SK-N-SH (cell line): Measurements from ENCODE around the gene THADA. TPM values are rescaled to one million over a fixed set of nuclear protein-coding genes. Genes with fewer than 3 reads are reported as not detected.
A peak's percentile ranks its signal among the peaks of the same experiment; 100 is the strongest.

Experiments
- CTCF ChIA-PET: fragments of 300-600, 350-600 bp; formaldehyde crosslinking; extraction: SDS; loops from one replicate; lab custom pipeline; 2021; lab: Yijun Ruan, JAX
- POLR2A ChIA-PET: fragments of 350-600 bp; sonication (Branson Sonifier 250); formaldehyde crosslinking; extraction: SDS; loops from one replicate; lab custom pipeline; 2020; ENCODE audit warnings: antibody characterized with exemption, inconsistent platforms; lab: Yijun Ruan, JAX
- DNase-seq: peaks from one replicate; pipeline ENCODE4 v3.0.0; 2012
- H2AFZ ChIP-seq: fragments of 200-600 bp; sonication (generic); 2 replicates; pipeline ENCODE4 v1.8.1; 2016; ENCODE audit warnings: antibody characterized with exemption, mild to moderate bottlenecking, low read depth
- H3F3A ChIP-seq: fragments of 200-600 bp; sonication (generic); replicated peaks from 2 replicates; pipeline ENCODE3; 2016; ENCODE audit warnings: antibody characterized with exemption, mild to moderate bottlenecking; ENCODE audit not compliant: insufficient read depth
- H3K27ac ChIP-seq, 2 experiments: fragments of 200-500 bp in 1 of 2; fragments of 200-600 bp in 1 of 2; sonication (Bioruptor generic) in 1 of 2; sonication (generic), shearing (Covaris generic) in 1 of 2; 2 replicates each; pipeline versions ENCODE4 v1.5.1 to v1.6.1; 2014 to 2016; ENCODE audit warnings: low read depth in 2 of 2, inconsistent platforms in 1 of 2, low read length in 1 of 2, mild to moderate bottlenecking in 1 of 2, mixed read lengths in 1 of 2
- H3K27me3 ChIP-seq: fragments of 200-600 bp; sonication (generic), shearing (Covaris generic); 2 replicates; pipeline ENCODE4 v1.6.1; 2016; ENCODE audit warnings: mixed run types; ENCODE audit not compliant: insufficient read depth
- H3K36me3 ChIP-seq, 2 experiments: fragments of 200-500 bp in 1 of 2; fragments of 200-600 bp in 1 of 2; sonication (Bioruptor generic) in 1 of 2; sonication (generic) in 1 of 2; replicated peaks in 1 of 2; 2 replicates each; pipeline versions ENCODE3 to v1.5.1; 2014 to 2016; ENCODE audit warnings: low read length in 1 of 2, mild to moderate bottlenecking in 1 of 2; ENCODE audit not compliant: insufficient read depth in 2 of 2, control insufficient read depth in 1 of 2
- H3K4me1 ChIP-seq, 2 experiments: fragments of 200-500 bp in 1 of 2; fragments of 200-600 bp in 1 of 2; sonication (Bioruptor generic) in 1 of 2; sonication (generic), shearing (Covaris generic) in 1 of 2; 2 replicates each; pipeline versions ENCODE4 v1.5.1 to v1.6.1; 2014 to 2016; ENCODE audit warnings: low read depth in 1 of 2, low read length in 1 of 2, mixed run types in 1 of 2; ENCODE audit not compliant: insufficient read depth in 2 of 2, control insufficient read depth in 1 of 2
- H3K4me2 ChIP-seq: fragments of 200-600 bp; sonication (generic), shearing (Covaris generic); 2 replicates; pipeline ENCODE4 v1.6.1; 2017; ENCODE audit warnings: mixed run types
- H3K4me3 ChIP-seq, 2 experiments: fragments of 200-500 bp in 1 of 2; fragments of 200-600 bp in 1 of 2; sonication (Bioruptor generic) in 1 of 2; sonication (generic), shearing (Covaris generic) in 1 of 2; 2 replicates each; pipeline versions ENCODE4 v1.5.1 to v1.8.1; 2014 to 2016; ENCODE audit warnings: low read depth in 2 of 2, inconsistent platforms in 1 of 2, low read length in 1 of 2, mild to moderate bottlenecking in 1 of 2, mixed read lengths in 1 of 2, moderate library complexity in 1 of 2
- H3K79me2 ChIP-seq: fragments of 200-600 bp; sonication (generic); 2 replicates; pipeline ENCODE4 v1.8.1; 2017; ENCODE audit warnings: mild to moderate bottlenecking; ENCODE audit not compliant: insufficient read depth
- H3K9ac ChIP-seq: fragments of 200-600 bp; sonication (generic); 2 replicates; pipeline ENCODE4 v1.6.1; 2017; ENCODE audit warnings: mixed run types
- H3K9me2 ChIP-seq: fragments of 200-600 bp; sonication (generic); 2 replicates; pipeline ENCODE4 v1.6.1; 2017; ENCODE audit warnings: mixed run types
- H3K9me3 ChIP-seq: fragments of 200-600 bp; sonication (generic); 2 replicates; pipeline ENCODE4 v1.6.1; 2017; ENCODE audit warnings: mixed run types, mild to moderate bottlenecking, moderate library complexity
- H4K20me1 ChIP-seq: fragments of 200-600 bp; sonication (generic); 2 replicates; pipeline ENCODE4 v1.6.1; 2017; ENCODE audit warnings: mild to moderate bottlenecking, mixed run types; ENCODE audit not compliant: insufficient read depth
- CHD2 ChIP-seq: fragments of 150-350 bp; IDR thresholded peaks from 2 replicates; pipeline ENCODE4 v1.6.1; 2018; ENCODE audit warnings: low read length; ENCODE audit not compliant: partially characterized antibody
- ELF1 ChIP-seq: IDR thresholded peaks from 2 replicates; pipeline ENCODE4 v1.4.0; 2012
- FOXJ3 ChIP-seq: sonication (generic); formaldehyde crosslinking; IDR thresholded peaks from 2 replicates; pipeline ENCODE4 v1.5.1; 2020; ENCODE audit warnings: mild to moderate bottlenecking, missing genetic modification reagents
- FOXM1 ChIP-seq: IDR thresholded peaks from 2 replicates; pipeline ENCODE4 v1.4.0; 2012; ENCODE audit warnings: low read depth, mild to moderate bottlenecking
- JUND ChIP-seq: IDR thresholded peaks from 2 replicates; pipeline ENCODE4 v1.4.0; 2012
- MEF2A ChIP-seq: IDR thresholded peaks from 2 replicates; pipeline ENCODE4 v1.4.0; 2012; ENCODE audit warnings: low read depth, borderline replicate concordance
- NFIC ChIP-seq: IDR thresholded peaks from 2 replicates; pipeline ENCODE4 v1.4.0; 2012; ENCODE audit warnings: borderline replicate concordance
- NRF1 ChIP-seq: IDR thresholded peaks from 2 replicates; pipeline ENCODE4 v1.6.1; 2012; ENCODE audit warnings: low read depth, mild to moderate bottlenecking, low read length
- RAD21 ChIP-seq: IDR thresholded peaks from 2 replicates; pipeline ENCODE4 v1.6.1; 2012; ENCODE audit warnings: mild to moderate bottlenecking, low read length
- RCOR1 ChIP-seq: fragments of 150-350 bp; IDR thresholded peaks from 2 replicates; pipeline ENCODE4 v1.6.1; 2017; ENCODE audit warnings: antibody characterized with exemption, low read length
- REST ChIP-seq: IDR thresholded peaks from 2 replicates; pipeline ENCODE4 v1.6.1; 2012; ENCODE audit warnings: mild to moderate bottlenecking, low read depth, low read length, moderate library complexity
- RXRA ChIP-seq: IDR thresholded peaks from 2 replicates; pipeline ENCODE4 v1.4.0; 2012; ENCODE audit warnings: low read depth, mild to moderate bottlenecking, borderline replicate concordance
- SIN3A ChIP-seq: IDR thresholded peaks from 2 replicates; pipeline ENCODE4 v1.6.1; 2012; ENCODE audit warnings: low read depth, mild to moderate bottlenecking, low read length, moderate library complexity, borderline replicate concordance
- TCF12 ChIP-seq: IDR thresholded peaks from 2 replicates; pipeline ENCODE4 v1.4.0; 2012
- TEAD4 ChIP-seq: IDR thresholded peaks from 2 replicates; pipeline ENCODE4 v1.4.0; 2012; ENCODE audit warnings: mild to moderate bottlenecking, borderline replicate concordance; ENCODE audit not compliant: insufficient read depth
- WGBS: methylation state at CpG from one replicate; pipeline ENCODE4 v1.1.6; 2017; ENCODE audit warnings: low lambda C conversion rate; 5-methylcytosine and 5-hydroxymethylcytosine counted together
- polyA plus RNA-seq, 3 experiments: library from polyadenylated mRNA; depleted of rRNA; stranded (reverse); fragments of >200 nt; gene quantifications; 2 replicates each; pipeline ENCODE4 v1.2.3, GENCODE V29; 2012

THADA gene
- polyA plus RNA-seq, 1 of the 3 experiments (the other 2 are of a cell fraction): 25.6 TPM

DNA sequence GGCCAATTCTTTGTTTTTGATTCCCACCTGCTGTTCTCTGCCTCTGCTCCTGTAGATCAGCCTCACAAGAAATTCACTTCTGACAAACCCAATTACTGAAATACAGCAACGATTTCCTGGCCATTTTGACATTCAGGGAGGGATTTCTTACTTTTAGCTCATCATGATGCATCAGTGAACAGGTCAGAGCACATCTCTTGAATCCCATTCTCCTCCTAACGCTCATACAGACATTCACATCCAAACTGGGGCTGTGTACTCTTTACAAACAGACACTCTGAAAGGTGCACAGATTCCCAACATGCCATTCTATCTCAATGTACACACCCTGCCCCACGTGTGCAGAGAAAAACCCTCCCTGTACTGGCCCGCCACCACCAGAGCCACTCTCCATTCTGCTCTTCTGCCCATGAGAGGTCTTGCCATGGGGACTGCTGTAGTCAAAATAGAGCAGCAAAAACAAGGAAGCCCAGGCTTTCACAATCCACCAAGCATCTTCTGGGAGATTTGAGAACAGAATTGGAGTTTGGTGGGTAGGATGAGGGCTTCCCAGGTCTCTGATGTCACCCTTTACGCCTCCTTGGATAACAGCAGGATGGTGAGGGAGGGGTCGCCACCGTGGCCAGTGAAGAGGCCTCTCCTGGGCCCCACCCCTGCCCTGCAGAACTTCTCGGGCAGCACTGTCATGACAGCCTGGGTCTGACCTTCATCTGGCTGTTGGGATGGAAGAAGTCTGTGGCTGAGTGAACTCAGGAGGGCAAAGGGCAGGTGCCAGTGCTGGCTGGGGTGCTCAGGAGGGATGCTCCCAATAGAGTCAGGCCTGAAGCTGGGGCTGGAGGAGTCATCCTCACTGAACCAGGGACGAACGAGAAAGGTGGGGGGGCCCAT, 327.5 kb downstream of the THADA start:
- Histone ChIP-seq H3K9me2 (no peaks in the 10 kb centered on the region), H3F3A (peaks cover 10% of the 10 kb centered on the region), H3K36me3 (no peaks in the 10 kb centered on the region), H3K79me2 (no peaks in the 10 kb centered on the region), H3K4me1 (peaks cover 23 to 65% of the 10 kb centered on the region in 2 experiments), H3K27ac (peak overlapping the region; percentile 54 to 99), H3K9me3 (no peaks in the 10 kb centered on the region), H2AFZ (no peak overlapping the region), H4K20me1 (no peaks in the 10 kb centered on the region), H3K4me2 (peak overlapping the region; percentile 47), H3K27me3 (no peaks in the 10 kb centered on the region), H3K9ac (0 out of 2 replicates have a peak overlapping the region, but pooled peaks have one; percentile 11), H3K4me3 (no peak overlapping the region)
- CTCF ChIA-PET: interaction anchor here (0.6 to 7.4 kb wide), 18 partner anchors 8 to 1387 kb away, joined by 3 to 61 read pairs (median 5); partner anchors contain the start of gene ZFP36L2
- DNase-seq: no peak
- WGBS: 92% methylated on average over 10 of the region's 10 CpGs
- POLR2A ChIA-PET: interaction anchor here (0.6 to 2.2 kb wide), 21 partner anchors 8 to 253 kb away, joined by 3 to 25 read pairs (median 5); partner anchors contain the start of gene ZFP36L2
- TF ChIP-seq REST (no peak), NFIC (no peak), RXRA (no peak), CHD2 (no peak), RCOR1 (no peak), TEAD4 (no peak), FOXJ3 (CRISPR knock-in tag) (no peak), RAD21 (no peak), FOXM1 (no peak), MEF2A (no peak), SIN3A (no peak), TCF12 (no peak), ELF1 (no peak), NRF1 (no peak), JUND (no peak)
